ENCODE results near the gene GRIK2.

GRCh38 chr6:101722991-101723579, 329.6 kb downstream of the GRIK2 start:
- TF ChIP-seq CTCF (IDR thresholded peaks at IDR 0.05; ENCODE audit: extremely low read depth in 1 of 2, insufficient read depth in 1 of 2, low read depth in 1 of 2, low read length in 2 of 2) (no peak), JUN (IDR thresholded peaks at IDR 0.05; ENCODE audit: borderline replicate concordance, insufficient read depth, insufficient read length, low read depth) (no peak), EZH2 (IDR thresholded peaks at IDR 0.05; ENCODE audit: borderline replicate concordance, low read depth, low read length, severe bottlenecking) (no peak), POLR2A (IDR thresholded peaks at IDR 0.05; ENCODE audit: low read depth, low read length) (no peak), MAX (IDR thresholded peaks at IDR 0.05; ENCODE audit: insufficient read depth, insufficient read length) (no peak)

Data from endothelial cell of umbilical vein (primary cell).